Gastrocnemius medialis (tissue), 4 donors: Measurements from ENCODE around the gene ZNRF3.

Experiments used
- POLR2A ChIP-seq, 2 donors: fragments of 450-650 bp; IDR thresholded peaks; one replicate each; pipeline ENCODE4 v1.6.1; 2017; ENCODE audit warnings: antibody characterized with exemption in 2 of 2, mild to moderate bottlenecking in 2 of 2, moderate library complexity in 2 of 2
- TF ChIP-seq, protein P1 (sequence below), 5 experiments: fragments of 450-650 bp in 3 of 5; fragments of 200-600 bp in 2 of 5; sonication (generic) in 2 of 5; IDR thresholded peaks in 4 of 5; conservative IDR thresholded peaks in 1 of 5; 1 replicate in 4 of 5; 2 replicates in 1 of 5; pipeline ENCODE4 v1.5.1; 2016 to 2019; ENCODE audit warnings: antibody characterized with exemption in 5 of 5, mild to moderate bottlenecking in 3 of 5, moderate library complexity in 3 of 5

DNA sequence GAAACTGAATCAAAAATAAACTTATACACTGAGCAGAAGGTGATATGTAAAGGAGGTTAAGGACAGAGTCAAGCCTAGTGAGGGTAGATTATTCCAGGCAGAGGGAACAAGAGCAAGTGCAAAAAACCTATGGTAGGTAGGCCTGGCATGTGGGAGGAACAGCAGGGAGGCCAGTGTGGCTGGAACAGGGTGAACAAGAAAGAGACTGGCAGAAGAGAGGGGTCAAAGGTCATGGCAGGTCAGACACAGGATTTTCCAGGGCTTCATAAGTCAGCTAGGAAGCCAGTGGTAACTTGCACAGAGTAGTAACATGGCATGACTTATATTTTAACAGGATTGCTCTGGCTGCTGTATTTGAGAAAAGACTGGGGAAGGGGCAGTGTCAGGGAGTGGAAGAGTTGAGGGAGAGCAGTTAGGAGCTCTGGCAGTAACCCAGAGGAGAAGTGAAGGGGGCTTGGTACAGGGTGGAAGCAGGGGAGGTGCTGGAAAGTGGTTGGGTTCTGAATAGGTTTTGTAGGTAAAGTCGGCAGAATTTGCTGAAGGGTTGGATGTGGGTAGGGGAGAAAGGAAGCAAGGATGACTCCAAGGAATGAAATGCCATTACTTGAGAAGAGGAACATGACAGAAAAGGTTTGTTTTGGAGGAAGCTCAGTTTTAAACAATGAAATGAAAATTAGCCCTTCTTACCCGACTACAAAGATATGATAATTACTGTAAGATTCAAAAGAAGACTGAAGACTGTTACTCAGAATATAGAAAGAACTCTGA is 86.2 kb downstream of the ZNRF3 start:
- TF ChIP-seq POLR2A (IDR thresholded peaks at IDR 0.05), result no peak
- TF ChIP-seq, protein P1, sequence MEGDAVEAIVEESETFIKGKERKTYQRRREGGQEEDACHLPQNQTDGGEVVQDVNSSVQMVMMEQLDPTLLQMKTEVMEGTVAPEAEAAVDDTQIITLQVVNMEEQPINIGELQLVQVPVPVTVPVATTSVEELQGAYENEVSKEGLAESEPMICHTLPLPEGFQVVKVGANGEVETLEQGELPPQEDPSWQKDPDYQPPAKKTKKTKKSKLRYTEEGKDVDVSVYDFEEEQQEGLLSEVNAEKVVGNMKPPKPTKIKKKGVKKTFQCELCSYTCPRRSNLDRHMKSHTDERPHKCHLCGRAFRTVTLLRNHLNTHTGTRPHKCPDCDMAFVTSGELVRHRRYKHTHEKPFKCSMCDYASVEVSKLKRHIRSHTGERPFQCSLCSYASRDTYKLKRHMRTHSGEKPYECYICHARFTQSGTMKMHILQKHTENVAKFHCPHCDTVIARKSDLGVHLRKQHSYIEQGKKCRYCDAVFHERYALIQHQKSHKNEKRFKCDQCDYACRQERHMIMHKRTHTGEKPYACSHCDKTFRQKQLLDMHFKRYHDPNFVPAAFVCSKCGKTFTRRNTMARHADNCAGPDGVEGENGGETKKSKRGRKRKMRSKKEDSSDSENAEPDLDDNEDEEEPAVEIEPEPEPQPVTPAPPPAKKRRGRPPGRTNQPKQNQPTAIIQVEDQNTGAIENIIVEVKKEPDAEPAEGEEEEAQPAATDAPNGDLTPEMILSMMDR (IDR thresholded peaks at IDR 0.05 in 4 of 5, conservative IDR thresholded peaks at IDR 0.05 in 1 of 5), result no peak
